HepG2 (cell line): ENCODE data around the gene RPL23. TPM values are rescaled to one million over a fixed set of nuclear protein-coding genes. Genes with fewer than 3 reads are reported as not detected.
A peak's percentile ranks its signal among the peaks of the same experiment; 100 is the strongest.

Experiments used
- CENPT ChIP-seq: sonication (generic); formaldehyde crosslinking; IDR thresholded peaks from 2 replicates; pipeline ENCODE4 v1.8.0; 2022; ENCODE audit warnings: low read depth, mild to moderate bottlenecking, moderate library complexity, missing genetic modification reagents
- HNRNPK ChIP-seq: fragments of 200-400 bp; formaldehyde crosslinking; IDR thresholded peaks from 2 replicates; pipeline ENCODE4 v1.6.1; 2018; ENCODE audit warnings: low read length, low read depth, moderate library complexity, mild to moderate bottlenecking; ENCODE audit not compliant: poor library complexity, severe bottlenecking
- KLF12 ChIP-seq: sonication (generic); formaldehyde crosslinking; IDR thresholded peaks from 2 replicates; pipeline ENCODE4 v1.4.0; 2020; ENCODE audit warnings: missing genetic modification reagents, borderline replicate concordance
- MXD4 ChIP-seq: IDR thresholded peaks from 2 replicates; pipeline ENCODE4 v1.6.1; 2016; ENCODE audit warnings: mild to moderate bottlenecking, missing biosample characterization, missing genetic modification reagents
- NFE2 ChIP-seq: sonication (generic); formaldehyde crosslinking; IDR thresholded peaks from 2 replicates; pipeline ENCODE4 v1.4.0; 2020; ENCODE audit warnings: missing genetic modification reagents
- SAP130 ChIP-seq: IDR thresholded peaks from 2 replicates; pipeline ENCODE4 v1.6.1; 2016; ENCODE audit warnings: low read depth
- SNRNP70 ChIP-seq: fragments of 200-400 bp; formaldehyde crosslinking; IDR thresholded peaks from 2 replicates; pipeline ENCODE4 v1.6.1; 2017; ENCODE audit warnings: mild to moderate bottlenecking, low read depth, low read length, moderate library complexity
- SRSF4 ChIP-seq: fragments of 200-400 bp; formaldehyde crosslinking; IDR thresholded peaks from one replicate; pipeline ENCODE4 v1.6.1; 2018; ENCODE audit warnings: mild to moderate bottlenecking, low read depth, low read length, moderate library complexity; ENCODE audit not compliant: poor library complexity, severe bottlenecking
- SRY ChIP-seq: sonication (generic); formaldehyde crosslinking; IDR thresholded peaks from 2 replicates; pipeline ENCODE4 v1.8.0; 2022; ENCODE audit warnings: mild to moderate bottlenecking, missing genetic modification reagents
- TMF1 ChIP-seq: sonication (generic); formaldehyde crosslinking; IDR thresholded peaks from 2 replicates; pipeline ENCODE4 v1.8.1; 2022; ENCODE audit warnings: low read depth, missing genetic modification reagents
- ZBTB3 ChIP-seq: sonication (generic); formaldehyde crosslinking; IDR thresholded peaks from 2 replicates; pipeline ENCODE4 v1.4.0; 2020; ENCODE audit warnings: low read depth, mild to moderate bottlenecking, moderate library complexity, missing genetic modification reagents, borderline replicate concordance
- ZNF180 ChIP-seq: sonication (generic); formaldehyde crosslinking; IDR thresholded peaks from 2 replicates; pipeline ENCODE4 v1.4.0; 2020; ENCODE audit warnings: low read depth, missing genetic modification reagents, borderline replicate concordance
- ZNF746 ChIP-seq: sonication (generic); formaldehyde crosslinking; IDR thresholded peaks from 2 replicates; pipeline ENCODE4 v1.8.0; 2022; ENCODE audit warnings: mild to moderate bottlenecking, missing genetic modification reagents
- ZNF782 ChIP-seq: sonication (generic); formaldehyde crosslinking; IDR thresholded peaks from 2 replicates; pipeline ENCODE4 v1.4.0; 2020; ENCODE audit warnings: missing genetic modification reagents, mild to moderate bottlenecking, borderline replicate concordance
- polyA plus RNA-seq, 8 experiments: library from polyadenylated mRNA; depleted of rRNA in 3 of 8; stranded (reverse) in 7 of 8; unstranded in 1 of 8; fragments of >200 nt; fragmentation: Illumina TruSeq in 4 of 8; extraction: Trizol in 4 of 8; gene quantifications; 2 replicates each; pipeline versions ENCODE4 v1.2.1 to v1.2.3, GENCODE V29; 2011 to 2016; ENCODE audit warnings: low read depth in 4 of 8, missing spikeins in 1 of 8, mixed read lengths in 1 of 8; ENCODE audit not compliant: insufficient read depth in 1 of 8
- total RNA-seq, 5 experiments: library from RNA; depleted of rRNA; stranded (reverse); fragments of >200 nt; fragmentation: Illumina TruSeq; extraction: Trizol; gene quantifications; 2 replicates each; pipeline ENCODE4 v1.2.3, GENCODE V29; 2016; ENCODE audit warnings: low read depth in 1 of 5
- TF ChIP-seq, protein P1 (sequence below), 2 experiments: IDR thresholded peaks; 2 replicates each; pipeline ENCODE4 v1.6.1; 2011 to 2012; ENCODE audit warnings: low read length in 2 of 2, borderline replicate concordance in 1 of 2, low read depth in 1 of 2, mild to moderate bottlenecking in 1 of 2, moderate library complexity in 1 of 2
- TF ChIP-seq, protein P2 (sequence below): sonication (generic); formaldehyde crosslinking; IDR thresholded peaks from 2 replicates; pipeline ENCODE4 v1.9.0; 2021; ENCODE audit warnings: mild to moderate bottlenecking, missing genetic modification reagents

The RPL23 gene
- total and polyA plus RNA-seq, 2 of the 13 experiments (the other 11 are each of a cell fraction or from before 2014, with no cell fraction given): 2,790 to 4,860 TPM

DNA sequence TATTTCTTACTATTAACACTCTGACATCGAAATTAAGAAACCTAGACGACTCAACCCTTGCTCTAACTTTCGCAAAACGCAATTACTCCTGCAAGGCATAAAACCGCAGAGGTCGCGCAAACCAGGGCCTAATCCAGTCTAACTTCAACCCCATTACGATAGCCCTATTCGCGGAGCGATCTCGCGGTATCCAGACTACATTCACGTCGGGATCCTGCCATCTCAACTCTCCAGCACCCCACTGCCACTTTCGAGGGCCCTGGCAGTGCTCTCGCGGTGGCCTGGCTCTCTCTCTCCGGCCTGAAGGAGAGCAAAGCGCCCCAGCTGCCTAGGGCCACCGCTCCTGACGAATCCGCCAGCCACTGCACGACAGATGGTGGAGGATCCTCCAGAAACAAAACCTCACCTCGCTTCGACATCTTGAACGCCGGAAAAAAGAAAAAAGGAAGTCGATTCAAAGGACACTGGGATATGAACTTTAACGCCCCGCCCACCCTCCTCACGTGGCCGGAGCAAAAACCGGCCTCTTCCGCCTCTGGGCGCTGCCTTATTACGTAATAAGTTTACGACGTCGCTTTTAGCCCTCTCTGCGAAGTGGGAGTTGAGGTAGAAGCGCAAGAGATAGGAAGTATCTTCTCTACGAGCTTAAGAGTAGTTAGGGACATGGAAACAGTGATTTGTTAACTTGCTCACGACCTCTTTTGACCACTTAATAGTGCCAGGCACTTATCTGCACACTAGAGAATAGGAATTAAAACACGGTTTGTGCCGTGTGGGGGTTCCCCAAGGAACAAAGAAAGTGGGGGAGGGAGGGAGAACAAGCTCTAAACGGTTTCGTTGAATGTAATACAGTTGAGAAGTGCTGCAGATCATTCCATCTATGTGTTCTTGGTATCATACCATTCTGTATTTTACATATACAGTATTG, at the start of gene RPL23 (continued):
- peak; percentile 87 for TF ChIP-seq MXD4 (CRISPR knock-in tag)
- no peak for TF ChIP-seq HNRNPK
- TF ChIP-seq, protein P1, sequence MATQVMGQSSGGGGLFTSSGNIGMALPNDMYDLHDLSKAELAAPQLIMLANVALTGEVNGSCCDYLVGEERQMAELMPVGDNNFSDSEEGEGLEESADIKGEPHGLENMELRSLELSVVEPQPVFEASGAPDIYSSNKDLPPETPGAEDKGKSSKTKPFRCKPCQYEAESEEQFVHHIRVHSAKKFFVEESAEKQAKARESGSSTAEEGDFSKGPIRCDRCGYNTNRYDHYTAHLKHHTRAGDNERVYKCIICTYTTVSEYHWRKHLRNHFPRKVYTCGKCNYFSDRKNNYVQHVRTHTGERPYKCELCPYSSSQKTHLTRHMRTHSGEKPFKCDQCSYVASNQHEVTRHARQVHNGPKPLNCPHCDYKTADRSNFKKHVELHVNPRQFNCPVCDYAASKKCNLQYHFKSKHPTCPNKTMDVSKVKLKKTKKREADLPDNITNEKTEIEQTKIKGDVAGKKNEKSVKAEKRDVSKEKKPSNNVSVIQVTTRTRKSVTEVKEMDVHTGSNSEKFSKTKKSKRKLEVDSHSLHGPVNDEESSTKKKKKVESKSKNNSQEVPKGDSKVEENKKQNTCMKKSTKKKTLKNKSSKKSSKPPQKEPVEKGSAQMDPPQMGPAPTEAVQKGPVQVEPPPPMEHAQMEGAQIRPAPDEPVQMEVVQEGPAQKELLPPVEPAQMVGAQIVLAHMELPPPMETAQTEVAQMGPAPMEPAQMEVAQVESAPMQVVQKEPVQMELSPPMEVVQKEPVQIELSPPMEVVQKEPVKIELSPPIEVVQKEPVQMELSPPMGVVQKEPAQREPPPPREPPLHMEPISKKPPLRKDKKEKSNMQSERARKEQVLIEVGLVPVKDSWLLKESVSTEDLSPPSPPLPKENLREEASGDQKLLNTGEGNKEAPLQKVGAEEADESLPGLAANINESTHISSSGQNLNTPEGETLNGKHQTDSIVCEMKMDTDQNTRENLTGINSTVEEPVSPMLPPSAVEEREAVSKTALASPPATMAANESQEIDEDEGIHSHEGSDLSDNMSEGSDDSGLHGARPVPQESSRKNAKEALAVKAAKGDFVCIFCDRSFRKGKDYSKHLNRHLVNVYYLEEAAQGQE (IDR thresholded peaks at IDR 0.05; ENCODE audit: borderline replicate concordance in 1 of 2, low read depth in 1 of 2, low read length in 2 of 2): peak in 1 of 2 experiments; percentile 82; a peak in 2 of 4 replicates
- TF ChIP-seq ZBTB3 (CRISPR knock-in tag): peak; percentile 93; the same call in 1 of the 2 replicates
- TF ChIP-seq SAP130 (CRISPR knock-in tag): peak; percentile 99
- 0 out of 2 replicates have a peak, but pooled peaks have one; percentile 31 for TF ChIP-seq CENPT (CRISPR knock-in tag)
- TF ChIP-seq NFE2 (CRISPR knock-in tag): 0 out of 2 replicates have a peak, but pooled peaks have one; percentile 7
- peak; percentile 96; the same call in 1 of the 2 replicates for TF ChIP-seq ZNF782
- TF ChIP-seq ZNF746: peak; percentile 92; the same call in 1 of the 2 replicates
- TF ChIP-seq KLF12 (CRISPR knock-in tag): peak; percentile 94
- TF ChIP-seq SRSF4: no peak
- TF ChIP-seq, protein P2, sequence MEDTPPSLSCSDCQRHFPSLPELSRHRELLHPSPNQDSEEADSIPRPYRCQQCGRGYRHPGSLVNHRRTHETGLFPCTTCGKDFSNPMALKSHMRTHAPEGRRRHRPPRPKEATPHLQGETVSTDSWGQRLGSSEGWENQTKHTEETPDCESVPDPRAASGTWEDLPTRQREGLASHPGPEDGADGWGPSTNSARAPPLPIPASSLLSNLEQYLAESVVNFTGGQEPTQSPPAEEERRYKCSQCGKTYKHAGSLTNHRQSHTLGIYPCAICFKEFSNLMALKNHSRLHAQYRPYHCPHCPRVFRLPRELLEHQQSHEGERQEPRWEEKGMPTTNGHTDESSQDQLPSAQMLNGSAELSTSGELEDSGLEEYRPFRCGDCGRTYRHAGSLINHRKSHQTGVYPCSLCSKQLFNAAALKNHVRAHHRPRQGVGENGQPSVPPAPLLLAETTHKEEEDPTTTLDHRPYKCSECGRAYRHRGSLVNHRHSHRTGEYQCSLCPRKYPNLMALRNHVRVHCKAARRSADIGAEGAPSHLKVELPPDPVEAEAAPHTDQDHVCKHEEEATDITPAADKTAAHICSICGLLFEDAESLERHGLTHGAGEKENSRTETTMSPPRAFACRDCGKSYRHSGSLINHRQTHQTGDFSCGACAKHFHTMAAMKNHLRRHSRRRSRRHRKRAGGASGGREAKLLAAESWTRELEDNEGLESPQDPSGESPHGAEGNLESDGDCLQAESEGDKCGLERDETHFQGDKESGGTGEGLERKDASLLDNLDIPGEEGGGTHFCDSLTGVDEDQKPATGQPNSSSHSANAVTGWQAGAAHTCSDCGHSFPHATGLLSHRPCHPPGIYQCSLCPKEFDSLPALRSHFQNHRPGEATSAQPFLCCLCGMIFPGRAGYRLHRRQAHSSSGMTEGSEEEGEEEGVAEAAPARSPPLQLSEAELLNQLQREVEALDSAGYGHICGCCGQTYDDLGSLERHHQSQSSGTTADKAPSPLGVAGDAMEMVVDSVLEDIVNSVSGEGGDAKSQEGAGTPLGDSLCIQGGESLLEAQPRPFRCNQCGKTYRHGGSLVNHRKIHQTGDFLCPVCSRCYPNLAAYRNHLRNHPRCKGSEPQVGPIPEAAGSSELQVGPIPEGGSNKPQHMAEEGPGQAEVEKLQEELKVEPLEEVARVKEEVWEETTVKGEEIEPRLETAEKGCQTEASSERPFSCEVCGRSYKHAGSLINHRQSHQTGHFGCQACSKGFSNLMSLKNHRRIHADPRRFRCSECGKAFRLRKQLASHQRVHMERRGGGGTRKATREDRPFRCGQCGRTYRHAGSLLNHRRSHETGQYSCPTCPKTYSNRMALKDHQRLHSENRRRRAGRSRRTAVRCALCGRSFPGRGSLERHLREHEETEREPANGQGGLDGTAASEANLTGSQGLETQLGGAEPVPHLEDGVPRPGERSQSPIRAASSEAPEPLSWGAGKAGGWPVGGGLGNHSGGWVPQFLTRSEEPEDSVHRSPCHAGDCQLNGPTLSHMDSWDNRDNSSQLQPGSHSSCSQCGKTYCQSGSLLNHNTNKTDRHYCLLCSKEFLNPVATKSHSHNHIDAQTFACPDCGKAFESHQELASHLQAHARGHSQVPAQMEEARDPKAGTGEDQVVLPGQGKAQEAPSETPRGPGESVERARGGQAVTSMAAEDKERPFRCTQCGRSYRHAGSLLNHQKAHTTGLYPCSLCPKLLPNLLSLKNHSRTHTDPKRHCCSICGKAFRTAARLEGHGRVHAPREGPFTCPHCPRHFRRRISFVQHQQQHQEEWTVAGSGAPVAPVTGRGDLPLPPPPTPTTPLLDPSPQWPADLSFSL (CRISPR knock-in tag): no peak
- TF ChIP-seq ZNF180 (CRISPR knock-in tag): peak; percentile 92; the same call in 1 of the 2 replicates
- TF ChIP-seq TMF1: peak; percentile 95
- no peak for TF ChIP-seq SNRNP70
- TF ChIP-seq SRY (CRISPR knock-in tag): peak; percentile 96
